HEK293T (cell line): Measurements from ENCODE around the gene CEMIP2.

ENCODE experiments used
- BHLHE40 ChIP-seq: fragments of 450-650 bp; IDR thresholded peaks from 2 replicates; pipeline ENCODE4 v1.6.1; 2016; ENCODE audit warnings: mild to moderate bottlenecking, moderate library complexity, borderline replicate concordance
- ELF4 ChIP-seq: fragments of 450-650 bp; IDR thresholded peaks from 2 replicates; pipeline ENCODE4 v1.6.1; 2017; ENCODE audit warnings: antibody characterized with exemption
- FOXA1 ChIP-seq: fragments of 450-650 bp; IDR thresholded peaks from 2 replicates; pipeline ENCODE4 v1.6.1; 2016; ENCODE audit warnings: mild to moderate bottlenecking
- FOXK2 ChIP-seq: fragments of 450-650 bp; IDR thresholded peaks from 2 replicates; pipeline ENCODE4 v1.6.1; 2016; ENCODE audit warnings: mild to moderate bottlenecking
- HDGF ChIP-seq: fragments of 450-650 bp; IDR thresholded peaks from 2 replicates; pipeline ENCODE4 v1.6.1; 2017; ENCODE audit warnings: antibody characterized with exemption, borderline replicate concordance
- L3MBTL2 ChIP-seq: fragments of 450-650 bp; conservative IDR thresholded peaks from 2 replicates; pipeline ENCODE4 v1.6.1; 2016; ENCODE audit warnings: mild to moderate bottlenecking
- LEF1 ChIP-seq: fragments of 450-650 bp; IDR thresholded peaks from 2 replicates; pipeline ENCODE4 v1.6.1; 2017; ENCODE audit warnings: mild to moderate bottlenecking, borderline replicate concordance
- PKNOX1 ChIP-seq: fragments of 450-650 bp; IDR thresholded peaks from 2 replicates; pipeline ENCODE4 v1.6.1; 2016
- SUZ12 ChIP-seq: fragments of 450-650 bp; IDR thresholded peaks from 2 replicates; pipeline ENCODE4 v1.6.1; 2016; ENCODE audit warnings: mild to moderate bottlenecking

GRCh38 chr9:71763832-71764231, 4.5 kb downstream of the CEMIP2 start:
- TF ChIP-seq FOXK2, result no peak
- no peak for TF ChIP-seq BHLHE40
- TF ChIP-seq L3MBTL2, result no peak
- TF ChIP-seq PKNOX1, result no peak
- TF ChIP-seq ELF4, result no peak
- TF ChIP-seq SUZ12, result no peak
- TF ChIP-seq HDGF, result no peak
- no peak for TF ChIP-seq FOXA1
- no peak for TF ChIP-seq LEF1
